ENCODE data around the gene CCDC172. TPM values are rescaled to one million over a fixed set of nuclear protein-coding genes. Genes with fewer than 3 reads are reported as not detected.

CCDC172 gene
- polyA plus RNA-seq, 3 donors = not detected

GRCh38 chr10:116306847-116307246, 17.4 kb upstream of the CCDC172 start:
- H3K27me3 Mint-ChIP-seq (ENCODE audit: low read depth in 3 of 3) = no peaks in the 10 kb centered on the region
- WGBS (ENCODE audit: insufficient coverage) = no CpG with 5 or more reads among the region's 2 CpGs
- H3K4me1 Mint-ChIP-seq = no peaks in the 10 kb centered on the region
- Histone ChIP-seq H3K4me3 (replicated peaks in 1 of 3; ENCODE audit: low read depth in 2 of 3, low read length in 3 of 3) (no peak overlapping the region), H3K4me2 (replicated peaks; ENCODE audit: extremely low read depth, low read length, poor library complexity, severe bottlenecking) (no peak overlapping the region), H4K20me1 (ENCODE audit: insufficient read depth, low read length) (no peaks in the 10 kb centered on the region), H3K79me2 (ENCODE audit: insufficient read depth, low read length) (no peaks in the 10 kb centered on the region), H3K4me1 (ENCODE audit: control insufficient read depth in 1 of 2, insufficient read depth in 2 of 2, low read length in 2 of 2) (no peaks in the 10 kb centered on the region), H2AFZ (ENCODE audit: insufficient read depth, low read depth, low read length, poor library complexity, severe bottlenecking) (no peak overlapping the region), H3K9ac (ENCODE audit: insufficient read depth, low read length, poor library complexity, severe bottlenecking) (no peak overlapping the region), H3K9me3 (replicated peaks in 1 of 2; ENCODE audit: control insufficient read depth in 1 of 2, insufficient read depth in 1 of 2, low read length in 2 of 2) (no peaks in the 10 kb centered on the region), H3K36me3 (replicated peaks in 1 of 2; ENCODE audit: control insufficient read depth in 1 of 2, insufficient read depth in 2 of 2, low read length in 2 of 2) (no peaks in the 10 kb centered on the region), H3K27ac (ENCODE audit: low read depth in 1 of 2, low read length in 2 of 2) (no peak overlapping the region), H3K27me3 (ENCODE audit: control insufficient read depth in 2 of 2, insufficient read depth in 2 of 2, low read length in 2 of 2) (no peaks in the 10 kb centered on the region)
- DNase-seq = no peak
- no peaks in the 10 kb centered on the region for H3K36me3 Mint-ChIP-seq
- H3K4me3 Mint-ChIP-seq = no peak overlapping the region
- H3K27ac Mint-ChIP-seq = no peak overlapping the region
- no peak for TF ChIP-seq CTCF (IDR thresholded peaks at IDR 0.05)
- intact Hi-C loops (cut with micrococcal nuclease) = no loop called here
- peaks cover 0 to 2% (median 0%) of the 10 kb centered on the region in 7 donors for H3K9me3 Mint-ChIP-seq

DNA sequence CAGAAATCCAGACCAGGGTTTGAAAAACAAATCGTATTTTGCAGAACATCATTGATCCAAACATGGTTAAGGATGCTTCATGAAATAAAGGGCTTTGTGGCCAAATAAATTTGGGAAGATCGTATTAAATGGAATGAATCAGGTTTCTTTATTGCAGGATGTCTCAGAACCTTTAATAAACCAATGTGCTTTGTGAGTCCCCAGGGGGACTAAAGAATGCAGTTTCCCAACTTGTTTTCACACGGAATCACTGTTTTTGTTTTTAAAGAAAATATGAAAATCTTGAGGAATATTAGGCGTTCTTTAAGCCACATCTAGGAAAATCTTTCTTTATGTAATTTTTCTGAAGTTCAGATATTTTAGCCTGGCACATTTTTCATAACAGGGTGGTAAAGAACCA, 16.8 kb upstream of the CCDC172 start:
- no peaks in the 10 kb centered on the region for H3K4me1 ChIP-seq (ENCODE audit: control insufficient read depth in 1 of 2, insufficient read depth in 2 of 2, low read length in 2 of 2)

More for the DNA sequence above, 16.8 kb upstream of the CCDC172 start:
- Histone ChIP-seq H3K9me3 (replicated peaks in 1 of 2; ENCODE audit: control insufficient read depth in 1 of 2, insufficient read depth in 1 of 2, low read length in 2 of 2) (no peaks in the 10 kb centered on the region), H3K27me3 (ENCODE audit: control insufficient read depth in 2 of 2, insufficient read depth in 2 of 2, low read length in 2 of 2) (no peaks in the 10 kb centered on the region), H3K27ac (ENCODE audit: low read depth in 1 of 2, low read length in 2 of 2) (no peak overlapping the region), H3K9ac (ENCODE audit: insufficient read depth, low read length, poor library complexity, severe bottlenecking) (no peak overlapping the region), H3K36me3 (replicated peaks in 1 of 2; ENCODE audit: control insufficient read depth in 1 of 2, insufficient read depth in 2 of 2, low read length in 2 of 2) (no peaks in the 10 kb centered on the region), H3K4me2 (replicated peaks; ENCODE audit: extremely low read depth, low read length, poor library complexity, severe bottlenecking) (no peak overlapping the region), H2AFZ (ENCODE audit: insufficient read depth, low read depth, low read length, poor library complexity, severe bottlenecking) (no peak overlapping the region), H4K20me1 (ENCODE audit: insufficient read depth, low read length) (no peaks in the 10 kb centered on the region), H3K4me3 (replicated peaks in 1 of 3; ENCODE audit: low read depth in 2 of 3, low read length in 3 of 3) (no peak overlapping the region), H3K79me2 (ENCODE audit: insufficient read depth, low read length) (no peaks in the 10 kb centered on the region)
- WGBS (ENCODE audit: insufficient coverage) = 86% methylated on average over 2 of the region's 4 CpGs
- Mint-ChIP-seq H3K4me3 (no peak overlapping the region), H3K36me3 (no peaks in the 10 kb centered on the region), H3K4me1 (no peaks in the 10 kb centered on the region), H3K27me3 (ENCODE audit: low read depth in 3 of 3) (no peaks in the 10 kb centered on the region), H3K9me3 (peaks cover 0 to 2% (median 0%) of the 10 kb centered on the region in 7 donors), H3K27ac (no peak overlapping the region)
- TF ChIP-seq CTCF (IDR thresholded peaks at IDR 0.05) = no peak
- intact Hi-C loops (cut with micrococcal nuclease) = no loop called here
- no peak for DNase-seq

Measured in CD14-positive monocyte (primary cell).